H1 (cell line): ENCODE data around the gene FGF18. TPM values are rescaled to one million over a fixed set of nuclear protein-coding genes. Genes with fewer than 3 reads are reported as not detected.

Experiments
- ATF3 ChIP-seq: IDR thresholded peaks from 2 replicates; pipeline ENCODE4 v1.6.1; 2011; ENCODE audit warnings: low read depth, mild to moderate bottlenecking, low read length; ENCODE audit not compliant: insufficient read depth
- CHD7 ChIP-seq: fragments of 300-600 bp; sonication (generic); IDR thresholded peaks from 2 replicates; pipeline ENCODE4 v1.7.1; 2012; ENCODE audit warnings: low read length, moderate library complexity, mild to moderate bottlenecking, inconsistent platforms; ENCODE audit not compliant: insufficient replicate concordance
- KDM5A ChIP-seq: fragments of 200-600 bp; IDR thresholded peaks from 2 replicates; pipeline ENCODE4 v1.7.1; 2012; ENCODE audit warnings: mild to moderate bottlenecking, low read length, inconsistent platforms, mixed read lengths
- NANOG ChIP-seq: IDR thresholded peaks from 2 replicates; pipeline ENCODE4 v1.6.1; 2011; ENCODE audit warnings: low read length, low read depth, mild to moderate bottlenecking, inconsistent platforms; ENCODE audit not compliant: insufficient read depth, poor library complexity, severe bottlenecking
- SUZ12 ChIP-seq: fragments of 200-600 bp; sonication (generic); IDR thresholded peaks from 2 replicates; pipeline ENCODE4 v1.6.1; 2012; ENCODE audit warnings: mild to moderate bottlenecking, inconsistent platforms, low read length, moderate library complexity, mixed read lengths
- polyA plus RNA-seq, 7 experiments: library from polyadenylated mRNA; depleted of rRNA in 3 of 7; stranded (reverse) in 5 of 7; unstranded in 2 of 7; fragments of >200 nt in 5 of 7; fragments of 200-250 nt in 2 of 7; gene quantifications; 1 replicate in 5 of 7; 2 replicates in 1 of 7; 4 replicates in 1 of 7; pipeline versions ENCODE4 v1.2.1 to v1.2.3, GENCODE V29; 2011 to 2013; ENCODE audit warnings: missing spikeins in 2 of 7, mixed read lengths in 2 of 7
- total RNA-seq: library from RNA; stranded (reverse); fragmentation: NEBNext Ultra II Directional; extraction: Animal tissue kit (Norgen Biotek cat#: 25700); gene quantifications from 2 replicates; pipeline ENCODE4 v1.2.1, GENCODE V29; 2021
- TF ChIP-seq, protein P1 (sequence below), 3 experiments: IDR thresholded peaks; 1 replicate in 2 of 3; 2 replicates in 1 of 3; pipeline versions ENCODE4 v1.5.1 to v1.6.1; 2011; ENCODE audit warnings: low read length in 3 of 3, mild to moderate bottlenecking in 3 of 3, inconsistent platforms in 2 of 3, low read depth in 1 of 3, moderate library complexity in 1 of 3; ENCODE audit not compliant: insufficient read depth in 1 of 3; ENCODE audit errors: control extremely low read depth in 1 of 3

Gene FGF18
- total and polyA plus RNA-seq, 2 of the 8 experiments (the other 6 are each of a cell fraction or from before 2014, with no cell fraction given), result 0.54 to 1.3 TPM

GRCh38 chr5:171483551-171484135 lies 64.2 kb downstream of the FGF18 start (continued):
- TF ChIP-seq CHD7 (no peak), KDM5A (no peak), NANOG (no peak), ATF3 (no peak), SUZ12 (no peak)
- TF ChIP-seq, protein P1, sequence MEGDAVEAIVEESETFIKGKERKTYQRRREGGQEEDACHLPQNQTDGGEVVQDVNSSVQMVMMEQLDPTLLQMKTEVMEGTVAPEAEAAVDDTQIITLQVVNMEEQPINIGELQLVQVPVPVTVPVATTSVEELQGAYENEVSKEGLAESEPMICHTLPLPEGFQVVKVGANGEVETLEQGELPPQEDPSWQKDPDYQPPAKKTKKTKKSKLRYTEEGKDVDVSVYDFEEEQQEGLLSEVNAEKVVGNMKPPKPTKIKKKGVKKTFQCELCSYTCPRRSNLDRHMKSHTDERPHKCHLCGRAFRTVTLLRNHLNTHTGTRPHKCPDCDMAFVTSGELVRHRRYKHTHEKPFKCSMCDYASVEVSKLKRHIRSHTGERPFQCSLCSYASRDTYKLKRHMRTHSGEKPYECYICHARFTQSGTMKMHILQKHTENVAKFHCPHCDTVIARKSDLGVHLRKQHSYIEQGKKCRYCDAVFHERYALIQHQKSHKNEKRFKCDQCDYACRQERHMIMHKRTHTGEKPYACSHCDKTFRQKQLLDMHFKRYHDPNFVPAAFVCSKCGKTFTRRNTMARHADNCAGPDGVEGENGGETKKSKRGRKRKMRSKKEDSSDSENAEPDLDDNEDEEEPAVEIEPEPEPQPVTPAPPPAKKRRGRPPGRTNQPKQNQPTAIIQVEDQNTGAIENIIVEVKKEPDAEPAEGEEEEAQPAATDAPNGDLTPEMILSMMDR (IDR thresholded peaks at IDR 0.05; ENCODE audit: control extremely low read depth in 1 of 3, insufficient read depth in 1 of 3, low read depth in 1 of 3, low read length in 3 of 3), result no peak
